Uterus (tissue), 4 donors: ENCODE results near the gene CCDC8. TPM values are rescaled to one million over a fixed set of nuclear protein-coding genes. Genes with fewer than 3 reads are reported as not detected.
A peak's percentile ranks its signal among the peaks of the same experiment; 100 is the strongest.
"Not testable (repeated sequence)": the region's sequence is repeated elsewhere in the genome, so short reads cannot be mapped to it uniquely, and the experiment has no call there.

Source experiments
- DNase-seq, 2 donors: peaks; one replicate each; pipeline ENCODE4 v3.0.0-alpha.2; 2019 to 2020
- H3K27ac ChIP-seq, 2 donors: fragments of 200-600 bp; sonication (generic); 1 replicate in 1 of 2; 2 replicates in 1 of 2; pipeline ENCODE4 v1.5.1; 2016 to 2018
- H3K27me3 ChIP-seq, 2 donors: fragments of 200-600 bp; sonication (generic); one replicate each; pipeline ENCODE4 v1.5.1; 2018 to 2019; ENCODE audit warnings: control low read depth in 1 of 2
- H3K36me3 ChIP-seq, 2 donors: fragments of 200-600 bp; sonication (generic); one replicate each; pipeline ENCODE4 v1.5.1; 2019; ENCODE audit warnings: control low read depth in 1 of 2
- H3K4me1 ChIP-seq, 2 donors: fragments of 200-600 bp; sonication (generic); one replicate each; pipeline ENCODE4 v1.5.1; 2018 to 2019; ENCODE audit warnings: control low read depth in 1 of 2
- H3K4me3 ChIP-seq, 2 donors: fragments of 200-600 bp; sonication (generic); 1 replicate in 1 of 2; 2 replicates in 1 of 2; pipeline ENCODE4 v1.5.1; 2018 to 2019; ENCODE audit warnings: mild to moderate bottlenecking in 1 of 2
- H3K9me3 ChIP-seq, 2 donors: fragments of 200-600 bp; sonication (generic); one replicate each; pipeline ENCODE4 v1.5.1; 2019; ENCODE audit warnings: control low read depth in 1 of 2
- POLR2A ChIP-seq, 2 donors: fragments of 450-650 bp; IDR thresholded peaks; one replicate each; pipeline ENCODE4 v1.6.1; 2016; ENCODE audit warnings: antibody characterized with exemption in 2 of 2, mild to moderate bottlenecking in 1 of 2, moderate library complexity in 1 of 2
- intact Hi-C: fragments of 100-400 bp; cut with DNase I; formaldehyde crosslinking; loops from one replicate; pipeline ENCODE4 v1.15.1; 2023; ENCODE audit warnings: low total_unique reads
- total RNA-seq, 4 donors: library from RNA; depleted of rRNA in 3 of 4; stranded (reverse); fragments of >200 nt in 3 of 4; gene quantifications; one replicate each; pipeline versions ENCODE4 v1.1.0 to v1.2.4, GENCODE V29; 2014 to 2023
- TF ChIP-seq, protein P1 (sequence below), 4 experiments: fragments of 200-600 bp in 2 of 4; fragments of 450-650 bp in 2 of 4; sonication (generic) in 2 of 4; IDR thresholded peaks; one replicate each; pipeline ENCODE4 v1.5.1; 2016 to 2019; ENCODE audit warnings: antibody characterized with exemption in 4 of 4, mild to moderate bottlenecking in 2 of 4, moderate library complexity in 1 of 4
- donor health status: DM: yes; HTN: yes; CAD: no.

The CCDC8 gene
- total RNA-seq, 4 donors from 2014 or later: 7.2 to 89.1 (median 26.2) TPM

- DNase-seq: peak; percentile 59 to 74
Measured at GRCh38 chr19:46404055-46404752, 9.2 kb downstream of the CCDC8 start.

GRCh38 chr19:46402725-46403124 is 10.6 kb downstream of the CCDC8 start:
- no peaks in the 10 kb centered on the region for H3K27me3 ChIP-seq
- H3K36me3 ChIP-seq: no peaks in the 10 kb centered on the region
- no peak overlapping the region for H3K27ac ChIP-seq
- DNase-seq: no peak
- TF ChIP-seq, protein P1, sequence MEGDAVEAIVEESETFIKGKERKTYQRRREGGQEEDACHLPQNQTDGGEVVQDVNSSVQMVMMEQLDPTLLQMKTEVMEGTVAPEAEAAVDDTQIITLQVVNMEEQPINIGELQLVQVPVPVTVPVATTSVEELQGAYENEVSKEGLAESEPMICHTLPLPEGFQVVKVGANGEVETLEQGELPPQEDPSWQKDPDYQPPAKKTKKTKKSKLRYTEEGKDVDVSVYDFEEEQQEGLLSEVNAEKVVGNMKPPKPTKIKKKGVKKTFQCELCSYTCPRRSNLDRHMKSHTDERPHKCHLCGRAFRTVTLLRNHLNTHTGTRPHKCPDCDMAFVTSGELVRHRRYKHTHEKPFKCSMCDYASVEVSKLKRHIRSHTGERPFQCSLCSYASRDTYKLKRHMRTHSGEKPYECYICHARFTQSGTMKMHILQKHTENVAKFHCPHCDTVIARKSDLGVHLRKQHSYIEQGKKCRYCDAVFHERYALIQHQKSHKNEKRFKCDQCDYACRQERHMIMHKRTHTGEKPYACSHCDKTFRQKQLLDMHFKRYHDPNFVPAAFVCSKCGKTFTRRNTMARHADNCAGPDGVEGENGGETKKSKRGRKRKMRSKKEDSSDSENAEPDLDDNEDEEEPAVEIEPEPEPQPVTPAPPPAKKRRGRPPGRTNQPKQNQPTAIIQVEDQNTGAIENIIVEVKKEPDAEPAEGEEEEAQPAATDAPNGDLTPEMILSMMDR (IDR thresholded peaks at IDR 0.05): no peak
- no peak overlapping the region for H3K4me3 ChIP-seq
- intact Hi-C loops: loop anchor here (5.0 kb wide), 1 partner anchor 85 kb away; no protein-coding TSS in a partner anchor
- H3K4me1 ChIP-seq: peaks cover 0 to 6% of the 10 kb centered on the region in 2 donors
- H3K9me3 ChIP-seq: no peaks in the 10 kb centered on the region

More at GRCh38 chr19:46404055-46404752, 9.2 kb downstream of the CCDC8 start:
- Histone ChIP-seq H3K4me1 (peaks cover 0 to 6% of the 10 kb centered on the region in 2 donors), H3K27me3 (no peaks in the 10 kb centered on the region), H3K27ac (peak overlapping the region; percentile 70 to 84), H3K4me3 (peak overlapping the region; percentile 33 to 41), H3K9me3 (no peaks in the 10 kb centered on the region), H3K36me3 (no peaks in the 10 kb centered on the region)
- intact Hi-C loops: loop anchor here (5.0 kb wide), 1 partner anchor 83 kb away; no protein-coding TSS in a partner anchor
- peak in 1 of 2 donors; percentile 23 for TF ChIP-seq POLR2A (IDR thresholded peaks at IDR 0.05)
- TF ChIP-seq, protein P1 (IDR thresholded peaks at IDR 0.05): peak in 1 of 4 experiments; percentile 8

DNA sequence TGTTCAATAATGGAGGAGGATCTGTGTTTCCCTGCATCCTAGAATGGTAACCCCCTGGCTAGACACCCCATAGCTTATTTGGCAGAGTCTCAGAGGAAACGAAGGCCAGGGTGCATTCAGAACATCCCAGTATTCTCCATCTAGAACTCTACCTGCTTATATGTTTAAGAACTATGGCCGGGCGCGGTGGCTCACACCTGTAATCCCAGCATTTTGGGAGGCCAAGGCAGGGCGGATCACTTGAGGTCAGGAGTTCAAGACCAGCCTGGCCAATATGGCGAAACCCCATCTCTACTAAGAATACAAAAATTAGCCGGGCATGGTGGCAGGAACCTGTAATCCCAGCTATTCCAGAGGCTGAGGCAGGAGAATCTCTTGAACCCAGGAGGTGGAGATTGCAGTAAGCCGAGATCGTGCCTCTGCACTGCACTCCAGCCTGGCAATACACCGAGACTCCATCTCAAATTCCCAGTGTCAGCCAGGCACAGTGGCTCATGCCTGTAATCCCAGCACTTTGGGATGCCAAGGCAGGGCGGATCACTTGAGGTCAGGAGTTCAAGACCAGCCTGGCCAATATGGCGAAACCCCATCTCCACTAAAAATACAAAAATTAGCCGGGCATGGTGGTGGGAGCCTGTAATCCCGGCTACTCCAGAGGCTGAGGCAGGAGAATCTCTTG is 15.4 kb downstream of the CCDC8 start:
- intact Hi-C loops, H3K27me3 ChIP-seq, H3K4me1 ChIP-seq, H3K27ac ChIP-seq, H3K9me3 ChIP-seq, H3K36me3 ChIP-seq, H3K4me3 ChIP-seq, DNase-seq: not testable (repeated sequence)

DNA sequence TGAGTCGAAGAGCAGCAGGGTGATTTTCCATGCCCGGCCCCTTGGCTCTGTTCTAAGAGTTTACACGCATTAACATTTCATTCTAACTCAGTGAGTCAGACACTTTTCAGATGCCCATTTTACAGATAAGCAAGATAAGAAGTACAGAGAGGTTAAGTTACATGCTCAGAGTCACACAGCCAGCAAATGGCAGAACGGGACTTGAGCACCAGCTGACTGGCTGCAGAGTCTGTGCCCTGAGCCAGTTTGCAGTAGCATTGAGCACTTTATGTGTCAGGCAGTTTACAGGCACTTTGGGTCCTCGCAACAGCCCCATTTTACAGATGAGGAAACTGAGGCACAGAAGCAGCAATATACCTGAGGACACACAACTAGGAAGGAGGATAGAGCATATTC is 19.0 kb downstream of the CCDC8 start:
- H3K4me1 ChIP-seq: no peaks in the 10 kb centered on the region
- TF ChIP-seq, protein P1 (IDR thresholded peaks at IDR 0.05): no peak
- no peak for TF ChIP-seq POLR2A (IDR thresholded peaks at IDR 0.05)
- no peaks in the 10 kb centered on the region for H3K9me3 ChIP-seq
- H3K27me3 ChIP-seq: no peaks in the 10 kb centered on the region
- DNase-seq: no peak
- intact Hi-C loops: no loop called here
- H3K36me3 ChIP-seq: no peaks in the 10 kb centered on the region
- H3K4me3 ChIP-seq: no peak overlapping the region
- no peak overlapping the region for H3K27ac ChIP-seq

DNA sequence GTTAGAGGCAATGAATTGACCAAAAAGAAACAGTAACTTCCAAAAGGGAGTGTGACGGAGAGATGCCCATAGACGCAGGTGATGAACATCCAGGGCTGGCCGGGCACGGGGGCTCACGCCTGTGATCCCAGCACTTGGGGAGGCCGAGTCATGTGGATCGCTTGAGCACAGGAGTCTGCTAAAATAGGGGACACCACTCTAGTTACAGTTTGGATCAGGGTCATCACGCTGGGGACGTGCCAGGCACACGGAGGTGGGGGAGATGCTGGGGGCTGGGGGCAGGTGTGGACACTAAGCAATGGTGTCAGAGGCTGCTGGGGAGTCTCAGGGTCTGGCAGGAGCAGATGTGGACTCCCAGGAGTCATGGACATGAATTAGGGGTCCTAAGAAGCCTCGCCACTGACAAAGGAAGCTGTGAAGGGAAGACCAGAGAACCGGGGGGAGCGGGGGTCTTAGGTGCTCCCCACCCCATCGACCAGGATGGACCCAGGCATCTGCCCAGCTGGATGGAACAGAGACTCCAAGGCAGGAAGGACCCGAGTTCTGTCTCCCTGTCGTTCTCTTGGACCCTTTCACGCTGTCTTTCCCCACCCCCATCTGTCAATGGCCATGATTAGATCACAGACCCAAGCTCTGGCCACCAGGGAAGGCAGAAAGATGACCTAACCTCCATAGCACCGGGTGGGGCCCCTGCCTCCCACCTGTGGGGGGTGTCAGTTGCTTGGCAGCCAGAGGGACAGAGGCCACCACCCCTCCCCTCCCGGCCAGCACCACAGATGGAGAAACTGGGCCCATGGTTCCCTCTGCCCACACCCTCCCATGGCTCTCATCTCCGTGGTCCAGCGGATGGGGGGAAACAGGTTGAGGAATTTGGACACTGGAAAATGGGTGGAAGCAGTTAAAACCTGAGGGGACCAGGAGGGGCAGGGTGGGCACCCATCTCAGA is 19.6 kb downstream of the CCDC8 start:
- no peaks in the 10 kb centered on the region for H3K4me1 ChIP-seq
- no peak overlapping the region for H3K4me3 ChIP-seq
- TF ChIP-seq, protein P1 (IDR thresholded peaks at IDR 0.05): no peak
- TF ChIP-seq POLR2A (IDR thresholded peaks at IDR 0.05): no peak
- DNase-seq: no peak
- no peaks in the 10 kb centered on the region for H3K27me3 ChIP-seq
- peak overlapping the region; percentile 40 to 56 for H3K27ac ChIP-seq
- no peaks in the 10 kb centered on the region for H3K36me3 ChIP-seq
- intact Hi-C loops: no loop called here
- no peaks in the 10 kb centered on the region for H3K9me3 ChIP-seq
